Astrocyte (in vitro differentiated cells and primary cell): Measurements from ENCODE around the gene SLC22A31. TPM values are rescaled to one million over a fixed set of nuclear protein-coding genes. Genes with fewer than 3 reads are reported as not detected.

Experiments
- DNase-seq: peaks from one replicate; pipeline ENCODE4 v3.0.0-alpha.2; 2010; ENCODE audit warnings: low read depth
- FAIRE-seq: peaks from 2 replicates; lab custom pipeline; 2011; peaks lifted over from hg19 to GRCh38; lab: Jason Lieb, UNC
- H2AFZ ChIP-seq: 2 replicates; pipeline ENCODE4 v1.6.0; 2012; ENCODE audit warnings: low read depth, low read length, inconsistent platforms
- H3K27ac ChIP-seq: 2 replicates; pipeline ENCODE4 v1.5.1; 2011; ENCODE audit warnings: low read depth, low read length, inconsistent platforms
- H3K27me3 ChIP-seq: 2 replicates; pipeline ENCODE4 v1.6.0; 2011; ENCODE audit warnings: low read length, inconsistent platforms; ENCODE audit not compliant: insufficient read depth
- H3K36me3 ChIP-seq: 2 replicates; pipeline ENCODE4 v1.5.1; 2011; ENCODE audit warnings: low read length, inconsistent platforms; ENCODE audit not compliant: insufficient read depth
- H3K4me1 ChIP-seq: 2 replicates; pipeline ENCODE4 v1.5.1; 2011; ENCODE audit warnings: low read length, inconsistent platforms; ENCODE audit not compliant: insufficient read depth
- H3K4me2 ChIP-seq: 2 replicates; pipeline ENCODE4 v1.6.0; 2012; ENCODE audit warnings: low read length, inconsistent platforms
- H3K4me3 ChIP-seq: 2 replicates; pipeline ENCODE4 v1.5.1; 2011; ENCODE audit warnings: low read depth, mild to moderate bottlenecking, low read length, inconsistent platforms; ENCODE audit not compliant: insufficient read depth
- H3K79me2 ChIP-seq: 2 replicates; pipeline ENCODE4 v1.6.0; 2012; ENCODE audit warnings: mild to moderate bottlenecking, low read length, inconsistent platforms; ENCODE audit not compliant: insufficient read depth
- H3K9ac ChIP-seq: 2 replicates; pipeline ENCODE4 v1.6.0; 2012; ENCODE audit warnings: mild to moderate bottlenecking, low read length, inconsistent platforms
- H3K9me3 ChIP-seq: 2 replicates; pipeline ENCODE4 v1.5.1; 2012; ENCODE audit warnings: low read depth, mild to moderate bottlenecking, low read length, inconsistent platforms; ENCODE audit not compliant: insufficient read depth
- H4K20me1 ChIP-seq: 2 replicates; pipeline ENCODE4 v1.6.0; 2012; ENCODE audit warnings: low read length, inconsistent platforms; ENCODE audit not compliant: insufficient read depth
- H3K27ac Mint-ChIP-seq: one replicate; pipeline ENCODE4 v1.8.0; 2021; ENCODE audit warnings: mild to moderate bottlenecking, mixed read lengths; ENCODE audit not compliant: unreplicated experiment
- H3K27me3 Mint-ChIP-seq: one replicate; pipeline ENCODE4 v1.8.0; 2021; ENCODE audit warnings: low read depth, mixed read lengths; ENCODE audit not compliant: unreplicated experiment
- H3K36me3 Mint-ChIP-seq: one replicate; pipeline ENCODE4 v1.8.0; 2021; ENCODE audit warnings: low read depth, mixed read lengths; ENCODE audit not compliant: unreplicated experiment
- H3K4me1 Mint-ChIP-seq: one replicate; pipeline ENCODE4 v1.8.0; 2021; ENCODE audit warnings: low read depth, mixed read lengths; ENCODE audit not compliant: unreplicated experiment
- H3K4me3 Mint-ChIP-seq: one replicate; pipeline ENCODE4 v1.8.0; 2021; ENCODE audit warnings: mild to moderate bottlenecking, moderate library complexity, mixed read lengths; ENCODE audit not compliant: unreplicated experiment
- H3K9me3 Mint-ChIP-seq: one replicate; pipeline ENCODE4 v1.8.0; 2021; ENCODE audit warnings: mild to moderate bottlenecking, mixed read lengths; ENCODE audit not compliant: unreplicated experiment
- EZH2 ChIP-seq: IDR thresholded peaks from 2 replicates; pipeline ENCODE4 v1.6.1; 2012; ENCODE audit warnings: mild to moderate bottlenecking, low read length, inconsistent platforms; ENCODE audit not compliant: insufficient read depth
- total RNA-seq: library from RNA; stranded (reverse); gene quantifications from 2 replicates; pipeline ENCODE4 v1.2.1, GENCODE V29; 2021
- TF ChIP-seq, protein P1 (sequence below): IDR thresholded peaks from 2 replicates; pipeline ENCODE4 v1.5.1; 2011; ENCODE audit warnings: low read depth, mild to moderate bottlenecking, inconsistent platforms, low read length, moderate library complexity; ENCODE audit not compliant: insufficient read depth

Gene SLC22A31
- total RNA-seq, 1 donor from 2014 or later = 1.3 TPM

DNA sequence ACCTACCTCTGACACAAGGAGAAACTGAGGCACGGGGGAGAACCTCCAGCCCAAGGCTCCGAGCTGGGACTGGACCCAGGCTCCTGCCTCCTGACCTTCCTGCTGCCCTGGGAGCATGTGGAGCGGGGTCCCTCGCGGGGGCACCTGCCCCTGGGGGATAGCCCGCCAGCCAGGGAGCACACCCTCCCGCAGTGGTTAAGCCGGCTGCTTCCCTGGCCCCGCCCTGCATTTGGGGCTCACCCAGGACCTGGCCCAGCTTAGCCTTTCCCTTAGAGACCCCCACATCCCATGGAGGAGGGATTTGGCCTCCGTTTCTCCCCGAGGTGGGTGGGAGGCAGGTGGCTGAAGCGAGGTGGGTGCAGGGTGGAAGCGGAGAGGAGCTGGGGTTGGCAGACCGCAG is 30.6 kb downstream of the SLC22A31 start:
- H3K36me3 ChIP-seq = no peaks in the 10 kb centered on the region
- Mint-ChIP-seq H3K36me3 (no peaks in the 10 kb centered on the region), H3K27me3 (peaks cover 16% of the 10 kb centered on the region), H3K4me1 (peaks cover 3% of the 10 kb centered on the region), H3K27ac (no peak overlapping the region), H3K4me3 (no peak overlapping the region), H3K9me3 (no peaks in the 10 kb centered on the region)
- no peak overlapping the region for H3K27ac ChIP-seq
- H4K20me1 ChIP-seq = no peaks in the 10 kb centered on the region
- peaks cover 6% of the 10 kb centered on the region for H3K4me1 ChIP-seq
- no peak overlapping the region for H3K9ac ChIP-seq
- H3K4me2 ChIP-seq = no peak overlapping the region
- H3K79me2 ChIP-seq = no peaks in the 10 kb centered on the region
- DNase-seq (no peak), FAIRE-seq (no peak)
- H2AFZ ChIP-seq = no peak overlapping the region
- no peak for TF ChIP-seq EZH2
- TF ChIP-seq, protein P1, sequence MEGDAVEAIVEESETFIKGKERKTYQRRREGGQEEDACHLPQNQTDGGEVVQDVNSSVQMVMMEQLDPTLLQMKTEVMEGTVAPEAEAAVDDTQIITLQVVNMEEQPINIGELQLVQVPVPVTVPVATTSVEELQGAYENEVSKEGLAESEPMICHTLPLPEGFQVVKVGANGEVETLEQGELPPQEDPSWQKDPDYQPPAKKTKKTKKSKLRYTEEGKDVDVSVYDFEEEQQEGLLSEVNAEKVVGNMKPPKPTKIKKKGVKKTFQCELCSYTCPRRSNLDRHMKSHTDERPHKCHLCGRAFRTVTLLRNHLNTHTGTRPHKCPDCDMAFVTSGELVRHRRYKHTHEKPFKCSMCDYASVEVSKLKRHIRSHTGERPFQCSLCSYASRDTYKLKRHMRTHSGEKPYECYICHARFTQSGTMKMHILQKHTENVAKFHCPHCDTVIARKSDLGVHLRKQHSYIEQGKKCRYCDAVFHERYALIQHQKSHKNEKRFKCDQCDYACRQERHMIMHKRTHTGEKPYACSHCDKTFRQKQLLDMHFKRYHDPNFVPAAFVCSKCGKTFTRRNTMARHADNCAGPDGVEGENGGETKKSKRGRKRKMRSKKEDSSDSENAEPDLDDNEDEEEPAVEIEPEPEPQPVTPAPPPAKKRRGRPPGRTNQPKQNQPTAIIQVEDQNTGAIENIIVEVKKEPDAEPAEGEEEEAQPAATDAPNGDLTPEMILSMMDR = no peak
- H3K4me3 ChIP-seq = no peak overlapping the region
- no peaks in the 10 kb centered on the region for H3K27me3 ChIP-seq
- no peaks in the 10 kb centered on the region for H3K9me3 ChIP-seq

DNA sequence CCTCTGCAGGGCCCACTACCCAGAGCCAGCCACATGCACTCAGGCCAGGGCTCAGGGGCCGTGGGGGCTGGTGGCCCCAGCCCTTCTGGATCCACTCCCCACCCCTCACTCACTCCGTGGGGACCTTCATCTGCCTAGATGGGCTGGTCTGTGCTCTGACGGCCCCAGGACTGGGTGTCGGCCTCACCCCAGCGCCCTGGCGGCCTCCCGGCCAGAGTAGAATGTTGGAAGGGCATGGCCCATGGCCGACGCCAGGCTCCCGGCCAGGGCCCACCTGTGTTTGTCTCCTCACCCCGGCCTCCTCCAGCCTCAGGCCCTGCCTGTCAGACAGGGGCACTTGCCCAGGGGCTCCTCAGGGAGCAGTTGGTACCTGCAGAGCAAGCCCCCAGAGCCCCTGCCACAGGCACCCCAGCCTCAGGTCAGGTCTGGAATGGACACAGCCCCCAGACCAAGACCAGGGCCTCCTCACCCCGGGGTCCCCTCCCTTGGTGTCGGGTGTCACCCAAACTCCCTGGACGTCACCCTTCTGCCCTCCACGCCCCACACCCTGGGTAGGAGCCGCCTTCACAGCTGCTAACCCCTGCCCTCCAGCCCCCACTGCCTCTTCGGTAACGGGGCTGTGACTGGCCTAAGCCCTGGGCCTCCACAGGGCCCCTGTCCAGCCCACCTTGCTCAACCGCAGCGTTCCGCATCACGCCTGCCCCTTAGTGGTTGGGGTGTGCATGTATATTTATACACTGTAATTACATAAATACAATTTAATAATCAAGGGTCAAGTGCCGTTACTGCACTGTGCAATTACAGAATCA is 31.8 kb downstream of the SLC22A31 start:
- no peak overlapping the region for H2AFZ ChIP-seq
- H3K27ac Mint-ChIP-seq = no peak overlapping the region
- H3K9me3 ChIP-seq = no peaks in the 10 kb centered on the region
- no peak overlapping the region for H3K9ac ChIP-seq
- H4K20me1 ChIP-seq = no peaks in the 10 kb centered on the region
- H3K4me3 Mint-ChIP-seq = no peak overlapping the region
- no peaks in the 10 kb centered on the region for H3K36me3 Mint-ChIP-seq
- TF ChIP-seq, protein P1 = no peak
- TF ChIP-seq EZH2 = no peak
- no peak overlapping the region for H3K4me3 ChIP-seq
- no peaks in the 10 kb centered on the region for H3K27me3 ChIP-seq
- peaks cover 16% of the 10 kb centered on the region for H3K27me3 Mint-ChIP-seq
- H3K4me2 ChIP-seq = no peak overlapping the region
- no peak overlapping the region for H3K27ac ChIP-seq
- H3K4me1 Mint-ChIP-seq = peaks cover 3% of the 10 kb centered on the region
- H3K4me1 ChIP-seq = peaks cover 6% of the 10 kb centered on the region
- DNase-seq (no peak), FAIRE-seq (no peak)
- no peaks in the 10 kb centered on the region for H3K79me2 ChIP-seq
- H3K9me3 Mint-ChIP-seq = no peaks in the 10 kb centered on the region
- no peaks in the 10 kb centered on the region for H3K36me3 ChIP-seq

DNA sequence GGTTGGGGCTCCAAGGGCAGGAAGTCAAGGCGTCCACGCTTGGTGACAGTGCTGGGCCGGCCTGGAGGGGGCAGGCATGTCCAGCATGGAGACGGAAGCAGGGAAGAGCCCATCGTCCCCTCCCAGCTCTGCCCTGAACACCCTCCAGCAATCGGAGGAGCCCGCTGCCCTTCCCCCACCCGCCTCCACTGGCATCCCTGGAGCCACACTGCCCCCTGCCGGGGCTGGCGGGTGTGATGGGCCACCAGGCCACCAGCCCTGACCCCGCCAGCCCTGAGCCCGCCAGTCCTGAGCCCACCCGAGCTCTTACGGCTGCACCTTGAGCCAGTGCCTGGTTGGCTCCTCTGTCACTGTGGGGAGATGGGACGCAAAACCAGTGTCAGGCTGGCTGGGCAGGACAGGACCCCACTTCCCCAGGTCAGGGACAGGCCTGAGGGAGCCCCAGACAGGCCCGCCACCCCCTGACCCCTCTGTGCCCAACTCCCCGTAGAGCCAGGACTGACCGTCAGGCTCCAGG is 32.9 kb downstream of the SLC22A31 start:
- peak overlapping the region; percentile 52 for H2AFZ ChIP-seq
- H3K4me3 ChIP-seq = no peak overlapping the region
- TF ChIP-seq EZH2 = no peak
- TF ChIP-seq, protein P1 = peak; percentile 50
- no peaks in the 10 kb centered on the region for H3K9me3 ChIP-seq
- peaks cover 3% of the 10 kb centered on the region for H3K4me1 Mint-ChIP-seq
- H3K9ac ChIP-seq = no peak overlapping the region
- no peak overlapping the region for H3K4me3 Mint-ChIP-seq
- no peak overlapping the region for H3K27ac ChIP-seq
- FAIRE-seq (no peak), DNase-seq (peak; percentile 26)
- no peak overlapping the region for H3K27ac Mint-ChIP-seq
- H3K4me1 ChIP-seq = peaks cover 6% of the 10 kb centered on the region
- no peaks in the 10 kb centered on the region for H3K36me3 ChIP-seq
- no peaks in the 10 kb centered on the region for H4K20me1 ChIP-seq
- no peaks in the 10 kb centered on the region for H3K27me3 ChIP-seq
- no peaks in the 10 kb centered on the region for H3K9me3 Mint-ChIP-seq
- H3K27me3 Mint-ChIP-seq = peaks cover 19% of the 10 kb centered on the region
- peak overlapping the region; percentile 57 for H3K4me2 ChIP-seq
- no peaks in the 10 kb centered on the region for H3K79me2 ChIP-seq
- H3K36me3 Mint-ChIP-seq = peaks cover 1% of the 10 kb centered on the region
